Trophoblast cell (in vitro differentiated cells and primary cell): Measurements from ENCODE around the gene KIF26A.

Experiments
- DNase-seq, 2 donors: peaks; one replicate each; pipeline ENCODE4 v3.0.0-alpha.2; 2016
- H2AFZ ChIP-seq: 2 replicates; pipeline ENCODE4 v1.6.1; 2013; ENCODE audit warnings: low read length, moderate library complexity, mild to moderate bottlenecking; ENCODE audit not compliant: insufficient read depth, poor library complexity
- H2AK5ac ChIP-seq: 2 replicates; pipeline ENCODE4 v1.6.1; 2013; ENCODE audit warnings: mild to moderate bottlenecking, low read length
- H2BK120ac ChIP-seq: 2 replicates; pipeline ENCODE4 v1.6.1; 2013; ENCODE audit warnings: low read length, mild to moderate bottlenecking, moderate library complexity; ENCODE audit not compliant: insufficient read depth, poor library complexity
- H2BK12ac ChIP-seq: 2 replicates; pipeline ENCODE4 v1.6.1; 2013; ENCODE audit warnings: mild to moderate bottlenecking, low read length, moderate library complexity
- H2BK5ac ChIP-seq: 2 replicates; pipeline ENCODE4 v1.6.1; 2013; ENCODE audit warnings: low read length, low read depth, moderate library complexity, mild to moderate bottlenecking; ENCODE audit not compliant: poor library complexity
- H3K14ac ChIP-seq: 2 replicates; pipeline ENCODE4 v1.6.1; 2013; ENCODE audit warnings: mild to moderate bottlenecking, low read length
- H3K18ac ChIP-seq: 2 replicates; pipeline ENCODE4 v1.6.1; 2013; ENCODE audit warnings: mild to moderate bottlenecking, low read length
- H3K23ac ChIP-seq: 2 replicates; pipeline ENCODE4 v1.6.1; 2013; ENCODE audit warnings: low read length
- H3K27ac ChIP-seq: 2 replicates; pipeline ENCODE4 v1.5.1; 2013; ENCODE audit warnings: low read depth, mild to moderate bottlenecking, inconsistent platforms, low read length, moderate library complexity
- H3K27me3 ChIP-seq: 2 replicates; pipeline ENCODE4 v1.6.1; 2013; ENCODE audit warnings: inconsistent platforms, mild to moderate bottlenecking, low read length, moderate library complexity; ENCODE audit not compliant: insufficient read depth
- H3K36me3 ChIP-seq, 2 experiments: 1 replicate in 1 of 2; 2 replicates in 1 of 2; pipeline ENCODE4 v1.6.1; 2013; ENCODE audit warnings: low read length in 2 of 2, mild to moderate bottlenecking in 2 of 2, moderate library complexity in 1 of 2; ENCODE audit not compliant: insufficient read depth in 2 of 2, control insufficient read depth in 1 of 2
- H3K4ac ChIP-seq: 2 replicates; pipeline ENCODE4 v1.6.1; 2013; ENCODE audit warnings: low read depth, mild to moderate bottlenecking, low read length, moderate library complexity
- H3K4me1 ChIP-seq, 2 experiments: 1 replicate in 1 of 2; 2 replicates in 1 of 2; pipeline ENCODE4 v1.6.1; 2013; ENCODE audit warnings: low read length in 2 of 2, mild to moderate bottlenecking in 2 of 2, moderate library complexity in 1 of 2; ENCODE audit not compliant: insufficient read depth in 2 of 2, control insufficient read depth in 1 of 2
- H3K4me2 ChIP-seq: 2 replicates; pipeline ENCODE4 v1.6.1; 2013; ENCODE audit warnings: inconsistent platforms, mild to moderate bottlenecking, low read length, moderate library complexity
- H3K4me3 ChIP-seq: 2 replicates; pipeline ENCODE4 v1.5.1; 2013; ENCODE audit warnings: mild to moderate bottlenecking, low read depth, low read length, inconsistent platforms
- H3K79me1 ChIP-seq: one replicate; pipeline ENCODE4 v1.6.1; 2013; ENCODE audit warnings: low read length
- H3K79me2 ChIP-seq: 2 replicates; pipeline ENCODE4 v1.6.1; 2013; ENCODE audit warnings: low read length, mild to moderate bottlenecking; ENCODE audit not compliant: control insufficient read depth, insufficient read depth, poor library complexity
- H3K9ac ChIP-seq: 2 replicates; pipeline ENCODE4 v1.6.1; 2013; ENCODE audit warnings: mild to moderate bottlenecking, low read length
- H3K9me3 ChIP-seq: 2 replicates; pipeline ENCODE4 v1.6.1; 2013; ENCODE audit warnings: low read depth, mild to moderate bottlenecking, control low read depth, inconsistent platforms, low read length; ENCODE audit not compliant: insufficient read depth
- H4K12ac ChIP-seq: 2 replicates; pipeline ENCODE4 v1.6.1; 2013; ENCODE audit warnings: low read depth, mild to moderate bottlenecking, low read length, moderate library complexity
- H4K8ac ChIP-seq: 2 replicates; pipeline ENCODE4 v1.6.1; 2013; ENCODE audit warnings: low read depth, mild to moderate bottlenecking, low read length, moderate library complexity
- H4K91ac ChIP-seq: one replicate; pipeline ENCODE4 v1.6.1; 2013; ENCODE audit warnings: low read depth, mild to moderate bottlenecking, low read length, moderate library complexity
- WGBS: extraction: QIAGEN DNeasy Blood & Tissue Kit; methylation state at CpG from one replicate; pipeline ENCODE4 v1.1.7; 2013; ENCODE audit warnings: missing lambda C conversion rate; ENCODE audit not compliant: insufficient read length, insufficient coverage; ENCODE audit errors: extremely low coverage; 5-methylcytosine and 5-hydroxymethylcytosine counted together

Gene KIF26A

DNA sequence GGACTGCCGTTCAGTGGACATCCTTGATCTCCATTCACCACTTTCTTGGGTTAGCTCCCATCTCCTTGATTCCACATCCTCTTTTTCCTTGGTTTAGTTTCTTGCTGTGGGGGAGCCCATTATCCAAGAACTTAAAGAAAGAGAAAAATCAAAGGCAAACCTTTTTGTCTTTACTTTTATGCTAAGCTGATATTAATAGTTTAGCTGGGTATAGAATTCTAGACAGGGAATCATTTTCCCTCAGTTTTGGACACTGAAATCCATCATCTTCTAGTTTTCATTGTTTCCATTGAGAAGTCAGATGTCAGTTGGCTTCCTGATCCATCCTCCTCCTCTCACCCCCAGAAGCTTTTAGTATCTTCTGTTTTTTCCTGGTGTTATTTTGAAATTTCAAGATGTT lies 8.8 kb upstream of the KIF26A start:
- H3K27me3 ChIP-seq: no peaks in the 10 kb centered on the region
- H2BK120ac ChIP-seq: no peak overlapping the region
- no peak overlapping the region for H3K4me3 ChIP-seq
- H3K23ac ChIP-seq: no peak overlapping the region
- H2AK5ac ChIP-seq: no peak overlapping the region
- no peaks in the 10 kb centered on the region for H3K79me1 ChIP-seq
- H4K91ac ChIP-seq: no peak overlapping the region
- H3K18ac ChIP-seq: no peak overlapping the region
- H3K36me3 ChIP-seq: no peaks in the 10 kb centered on the region
- no peak overlapping the region for H3K27ac ChIP-seq
- no peak overlapping the region for H2AFZ ChIP-seq
- H3K9ac ChIP-seq: no peak overlapping the region
- DNase-seq: no peak
- no CpG with 5 or more reads among the region's 1 CpG for WGBS
- H3K14ac ChIP-seq: no peak overlapping the region
- H4K12ac ChIP-seq: no peak overlapping the region
- no peak overlapping the region for H2BK5ac ChIP-seq
- H3K9me3 ChIP-seq: peaks cover 5% of the 10 kb centered on the region
- H3K4me1 ChIP-seq: no peaks in the 10 kb centered on the region
- H3K4me2 ChIP-seq: no peak overlapping the region
- no peaks in the 10 kb centered on the region for H3K79me2 ChIP-seq
- no peak overlapping the region for H4K8ac ChIP-seq
- H2BK12ac ChIP-seq: no peak overlapping the region
- no peak overlapping the region for H3K4ac ChIP-seq

DNA sequence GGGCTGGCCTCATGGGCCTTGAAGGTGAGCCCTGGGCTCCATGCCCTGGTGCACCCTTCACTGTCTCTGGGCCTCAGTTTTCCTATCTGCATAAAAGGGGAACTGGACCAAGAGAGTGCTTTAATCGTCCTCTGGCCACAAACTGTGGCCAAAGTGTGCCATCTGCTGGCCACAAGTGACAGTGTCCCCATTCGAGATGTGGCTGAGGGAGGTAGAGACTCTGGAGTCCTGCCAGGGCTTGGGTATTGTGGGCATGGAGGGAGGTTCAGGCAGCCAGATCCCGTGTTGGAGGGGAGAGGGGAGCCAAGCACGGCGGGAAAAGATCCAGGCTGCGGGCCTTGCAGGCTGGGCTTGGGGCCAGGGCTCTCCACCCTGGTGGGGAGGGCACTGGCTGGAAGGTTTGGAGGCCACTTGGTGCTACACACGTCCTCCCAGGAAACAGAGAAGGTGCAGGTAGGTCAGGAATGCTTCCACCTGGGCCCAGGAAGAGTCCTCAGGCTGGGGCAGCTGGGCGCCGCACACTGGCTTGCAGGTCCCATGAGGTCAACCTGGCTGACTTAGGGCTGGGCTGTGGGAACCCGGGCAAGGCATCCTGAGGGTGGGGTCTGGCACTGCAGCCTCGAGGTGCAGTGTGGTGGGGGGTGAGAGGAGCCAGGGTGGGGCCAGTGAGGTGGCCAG lies 7.3 kb upstream of the KIF26A start:
- no CpG with 5 or more reads among the region's 11 CpGs for WGBS
- Histone ChIP-seq H4K8ac (no peak overlapping the region), H3K9me3 (peaks cover 10% of the 10 kb centered on the region), H3K27me3 (peaks cover 13% of the 10 kb centered on the region), H3K4me3 (no peak overlapping the region), H3K79me2 (no peaks in the 10 kb centered on the region), H3K23ac (no peak overlapping the region), H3K14ac (no peak overlapping the region), H3K79me1 (no peaks in the 10 kb centered on the region), H2BK5ac (no peak overlapping the region), H3K4me1 (peaks cover 0 to 5% of the 10 kb centered on the region in 2 experiments), H3K36me3 (no peaks in the 10 kb centered on the region), H3K4ac (no peak overlapping the region), H3K18ac (no peak overlapping the region), H2BK12ac (no peak overlapping the region), H2AK5ac (no peak overlapping the region), H3K9ac (no peak overlapping the region), H4K12ac (no peak overlapping the region), H2BK120ac (no peak overlapping the region), H3K4me2 (no peak overlapping the region), H2AFZ (no peak overlapping the region), H3K27ac (no peak overlapping the region), H4K91ac (no peak overlapping the region)
- peak in 1 of 2 donors; percentile 77 for DNase-seq

DNA sequence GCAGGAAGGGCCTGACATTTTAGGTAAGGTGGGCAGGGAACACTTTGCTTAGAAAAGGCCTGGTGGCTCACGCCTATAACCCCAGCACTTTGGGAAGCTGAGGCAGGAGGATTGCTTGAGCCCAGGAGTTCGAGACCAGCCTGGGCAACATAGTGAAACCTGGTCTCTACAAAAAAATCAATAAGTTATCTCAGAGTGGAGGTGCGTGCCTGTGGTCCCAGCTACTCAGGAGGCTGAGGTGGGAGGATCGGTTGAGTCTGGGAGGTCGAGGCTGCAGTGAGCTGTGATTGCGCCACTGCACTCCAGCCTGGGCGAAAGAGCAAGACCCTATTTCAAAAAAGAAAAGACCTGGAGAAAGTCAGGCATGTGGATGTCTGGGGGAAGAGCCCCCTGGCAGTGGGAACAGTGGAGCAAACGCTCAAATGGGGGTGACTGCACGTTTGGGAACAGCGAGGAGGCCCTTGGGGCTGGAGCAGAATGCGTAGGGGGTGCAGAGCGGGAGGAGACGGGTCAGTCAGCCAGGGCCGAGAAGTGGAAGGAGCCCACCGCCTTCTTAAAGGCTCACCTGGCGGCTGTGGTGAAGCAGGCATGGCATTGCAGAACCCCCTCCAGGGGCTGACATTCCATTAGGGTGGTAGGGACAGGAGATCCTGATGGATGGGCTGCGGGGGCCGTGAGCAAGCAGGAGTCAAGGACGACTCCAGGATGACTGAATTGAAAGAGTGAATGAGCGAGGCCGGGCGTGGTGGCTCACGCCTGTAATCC lies 6.2 kb upstream of the KIF26A start:
- no CpG with 5 or more reads among the region's 23 CpGs for WGBS
- H3K27ac ChIP-seq: no peak overlapping the region
- no peak overlapping the region for H3K23ac ChIP-seq
- peaks cover 23% of the 10 kb centered on the region for H3K27me3 ChIP-seq
- no peak overlapping the region for H3K4ac ChIP-seq
- no peak overlapping the region for H3K4me2 ChIP-seq
- H3K14ac ChIP-seq: no peak overlapping the region
- no peak for DNase-seq
- no peak overlapping the region for H3K9ac ChIP-seq
- H3K79me2 ChIP-seq: no peaks in the 10 kb centered on the region
- H2AK5ac ChIP-seq: no peak overlapping the region
- no peak overlapping the region for H2BK5ac ChIP-seq
- no peaks in the 10 kb centered on the region for H3K36me3 ChIP-seq
- no peak overlapping the region for H4K8ac ChIP-seq
- H2BK120ac ChIP-seq: no peak overlapping the region
- peaks cover 0 to 10% of the 10 kb centered on the region in 2 experiments for H3K4me1 ChIP-seq
- no peak overlapping the region for H2AFZ ChIP-seq
- no peaks in the 10 kb centered on the region for H3K79me1 ChIP-seq
- H3K9me3 ChIP-seq: peaks cover 9% of the 10 kb centered on the region
- H3K18ac ChIP-seq: no peak overlapping the region
- no peak overlapping the region for H2BK12ac ChIP-seq
- no peak overlapping the region for H4K12ac ChIP-seq
- H3K4me3 ChIP-seq: no peak overlapping the region
- H4K91ac ChIP-seq: no peak overlapping the region

DNA sequence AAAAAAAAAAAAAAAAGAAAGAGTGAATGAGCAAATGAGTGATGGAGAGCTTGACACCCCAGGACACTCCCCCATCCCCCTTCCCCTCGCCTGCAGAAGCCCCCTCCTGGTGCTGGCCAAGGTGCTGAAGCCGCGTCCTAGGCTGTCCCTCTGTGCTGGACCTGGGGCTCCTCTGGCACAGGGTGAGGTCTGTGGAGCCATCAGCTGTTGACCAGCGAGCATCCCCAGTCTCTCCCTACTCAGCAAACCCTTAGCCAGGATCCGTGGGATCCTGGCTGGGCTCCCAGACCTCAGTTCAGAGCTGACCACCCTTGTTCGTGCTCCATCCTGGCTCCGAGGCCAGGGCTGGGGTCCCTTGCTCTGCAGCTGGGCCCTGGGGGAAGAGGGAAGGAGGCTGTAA lies 5.4 kb upstream of the KIF26A start:
- Histone ChIP-seq H3K79me1 (no peaks in the 10 kb centered on the region), H3K79me2 (peaks cover 2% of the 10 kb centered on the region), H2AFZ (no peak overlapping the region), H2BK12ac (no peak overlapping the region), H3K9me3 (peaks cover 7% of the 10 kb centered on the region), H3K4ac (no peak overlapping the region), H4K91ac (no peak overlapping the region), H2BK120ac (no peak overlapping the region), H2BK5ac (no peak overlapping the region), H3K18ac (no peak overlapping the region), H3K4me3 (no peak overlapping the region), H2AK5ac (no peak overlapping the region), H4K12ac (no peak overlapping the region), H3K4me2 (no peak overlapping the region), H3K23ac (no peak overlapping the region), H3K4me1 (peaks cover 0 to 14% of the 10 kb centered on the region in 2 experiments), H3K27me3 (peaks cover 25% of the 10 kb centered on the region), H3K14ac (no peak overlapping the region), H3K9ac (no peak overlapping the region), H4K8ac (no peak overlapping the region), H3K27ac (no peak overlapping the region), H3K36me3 (no peaks in the 10 kb centered on the region)
- DNase-seq: no peak
- no CpG with 5 or more reads among the region's 7 CpGs for WGBS
